ENCODE results near the gene MYRIP.

DNA sequence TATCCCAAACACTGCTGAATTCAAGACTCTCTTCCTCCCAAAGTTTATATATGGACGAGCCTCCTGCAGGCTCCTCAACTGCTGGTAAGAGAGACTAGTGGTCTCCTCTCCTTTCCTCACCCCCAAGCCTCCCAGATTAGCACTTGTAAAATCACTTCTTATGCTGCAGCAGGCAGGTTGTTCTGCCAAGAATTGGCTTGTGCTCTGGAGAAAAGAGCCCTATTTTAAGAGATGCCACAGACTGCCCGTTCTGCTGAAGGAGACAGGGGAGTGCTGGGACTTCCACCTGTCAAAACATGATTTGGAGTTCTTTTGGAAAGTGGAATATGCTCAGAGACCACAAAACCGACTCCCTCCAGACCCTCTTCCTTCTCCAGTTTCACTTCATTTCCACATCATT lies 269.2 kb downstream of the MYRIP start:
- TF ChIP-seq, protein P1, sequence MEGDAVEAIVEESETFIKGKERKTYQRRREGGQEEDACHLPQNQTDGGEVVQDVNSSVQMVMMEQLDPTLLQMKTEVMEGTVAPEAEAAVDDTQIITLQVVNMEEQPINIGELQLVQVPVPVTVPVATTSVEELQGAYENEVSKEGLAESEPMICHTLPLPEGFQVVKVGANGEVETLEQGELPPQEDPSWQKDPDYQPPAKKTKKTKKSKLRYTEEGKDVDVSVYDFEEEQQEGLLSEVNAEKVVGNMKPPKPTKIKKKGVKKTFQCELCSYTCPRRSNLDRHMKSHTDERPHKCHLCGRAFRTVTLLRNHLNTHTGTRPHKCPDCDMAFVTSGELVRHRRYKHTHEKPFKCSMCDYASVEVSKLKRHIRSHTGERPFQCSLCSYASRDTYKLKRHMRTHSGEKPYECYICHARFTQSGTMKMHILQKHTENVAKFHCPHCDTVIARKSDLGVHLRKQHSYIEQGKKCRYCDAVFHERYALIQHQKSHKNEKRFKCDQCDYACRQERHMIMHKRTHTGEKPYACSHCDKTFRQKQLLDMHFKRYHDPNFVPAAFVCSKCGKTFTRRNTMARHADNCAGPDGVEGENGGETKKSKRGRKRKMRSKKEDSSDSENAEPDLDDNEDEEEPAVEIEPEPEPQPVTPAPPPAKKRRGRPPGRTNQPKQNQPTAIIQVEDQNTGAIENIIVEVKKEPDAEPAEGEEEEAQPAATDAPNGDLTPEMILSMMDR (IDR thresholded peaks at IDR 0.05 in 2 of 3, conservative IDR thresholded peaks at IDR 0.05 in 1 of 3; ENCODE audit: borderline replicate concordance in 1 of 3, insufficient read depth in 1 of 3, low read depth in 2 of 3, low read length in 2 of 3), result no peak
- TF ChIP-seq RAD21 (IDR thresholded peaks at IDR 0.05; ENCODE audit: low read depth), result no peak
- TF ChIP-seq YY1 (IDR thresholded peaks at IDR 0.05; ENCODE audit: extremely low read depth, insufficient replicate concordance, low read depth, low read length), result no peak
- no peak for TF ChIP-seq POLR2A (IDR thresholded peaks at IDR 0.05; ENCODE audit: borderline replicate concordance, extremely low read depth, insufficient read depth, insufficient read length)
- TF ChIP-seq, protein P2, sequence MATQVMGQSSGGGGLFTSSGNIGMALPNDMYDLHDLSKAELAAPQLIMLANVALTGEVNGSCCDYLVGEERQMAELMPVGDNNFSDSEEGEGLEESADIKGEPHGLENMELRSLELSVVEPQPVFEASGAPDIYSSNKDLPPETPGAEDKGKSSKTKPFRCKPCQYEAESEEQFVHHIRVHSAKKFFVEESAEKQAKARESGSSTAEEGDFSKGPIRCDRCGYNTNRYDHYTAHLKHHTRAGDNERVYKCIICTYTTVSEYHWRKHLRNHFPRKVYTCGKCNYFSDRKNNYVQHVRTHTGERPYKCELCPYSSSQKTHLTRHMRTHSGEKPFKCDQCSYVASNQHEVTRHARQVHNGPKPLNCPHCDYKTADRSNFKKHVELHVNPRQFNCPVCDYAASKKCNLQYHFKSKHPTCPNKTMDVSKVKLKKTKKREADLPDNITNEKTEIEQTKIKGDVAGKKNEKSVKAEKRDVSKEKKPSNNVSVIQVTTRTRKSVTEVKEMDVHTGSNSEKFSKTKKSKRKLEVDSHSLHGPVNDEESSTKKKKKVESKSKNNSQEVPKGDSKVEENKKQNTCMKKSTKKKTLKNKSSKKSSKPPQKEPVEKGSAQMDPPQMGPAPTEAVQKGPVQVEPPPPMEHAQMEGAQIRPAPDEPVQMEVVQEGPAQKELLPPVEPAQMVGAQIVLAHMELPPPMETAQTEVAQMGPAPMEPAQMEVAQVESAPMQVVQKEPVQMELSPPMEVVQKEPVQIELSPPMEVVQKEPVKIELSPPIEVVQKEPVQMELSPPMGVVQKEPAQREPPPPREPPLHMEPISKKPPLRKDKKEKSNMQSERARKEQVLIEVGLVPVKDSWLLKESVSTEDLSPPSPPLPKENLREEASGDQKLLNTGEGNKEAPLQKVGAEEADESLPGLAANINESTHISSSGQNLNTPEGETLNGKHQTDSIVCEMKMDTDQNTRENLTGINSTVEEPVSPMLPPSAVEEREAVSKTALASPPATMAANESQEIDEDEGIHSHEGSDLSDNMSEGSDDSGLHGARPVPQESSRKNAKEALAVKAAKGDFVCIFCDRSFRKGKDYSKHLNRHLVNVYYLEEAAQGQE (IDR thresholded peaks at IDR 0.05; ENCODE audit: low read depth), result no peak
- no peak for TF ChIP-seq EZH2 (IDR thresholded peaks at IDR 0.05)
- TF ChIP-seq TCF7L2 (IDR thresholded peaks at IDR 0.05; ENCODE audit: borderline replicate concordance, extremely low read depth, insufficient read depth, insufficient read length), result no peak
- TF ChIP-seq POLR2AphosphoS5 (IDR thresholded peaks at IDR 0.05; ENCODE audit: low read depth, low read length), result no peak
- TF ChIP-seq SIN3A (IDR thresholded peaks at IDR 0.05; ENCODE audit: low read depth), result no peak

All from HCT116 (cell line).